NCI-H1092 (cell line): ENCODE results near the gene TSPAN5.

Experiments used
- DNase-seq: peaks from one replicate; lab custom pipeline; 2025; lab: John Stamatoyannopoulos, UW

Gene TSPAN5

DNA sequence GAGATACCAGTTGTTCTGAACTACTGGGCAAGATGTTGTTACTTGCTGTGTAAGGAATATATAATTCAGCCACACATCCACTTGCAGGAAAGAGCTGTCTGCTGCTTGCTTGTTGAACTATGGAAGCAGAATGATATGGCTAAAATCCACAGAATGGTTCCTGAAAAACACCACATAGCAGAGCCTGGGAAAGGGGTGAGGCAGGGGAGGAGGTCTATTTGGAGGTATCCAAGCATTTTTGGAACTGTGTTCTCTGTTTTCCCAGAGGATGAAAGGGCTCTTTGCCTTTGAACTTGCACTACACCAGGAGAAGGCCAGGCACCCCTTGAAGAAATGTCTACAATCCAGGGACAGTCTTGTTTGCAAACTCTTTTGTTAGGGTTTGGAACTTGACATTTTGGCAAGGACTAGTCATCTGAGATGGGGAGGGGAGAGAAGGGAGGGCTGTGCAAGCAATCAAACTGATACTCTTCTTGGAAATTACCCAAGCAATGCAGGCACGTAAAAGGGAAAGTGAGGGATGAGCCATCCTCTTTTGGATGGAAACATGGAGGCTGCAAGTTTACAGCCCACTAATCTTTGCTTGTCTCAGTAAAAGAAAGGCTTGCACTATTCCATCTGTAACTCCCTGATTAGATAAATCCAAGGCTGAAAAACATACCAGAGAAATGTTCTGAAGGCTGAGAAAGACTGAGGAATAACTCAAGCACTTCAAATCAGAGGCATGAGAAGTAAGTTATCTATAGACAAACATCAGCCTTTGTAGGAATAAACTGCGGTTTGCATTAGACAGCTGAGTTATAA, 141.0 kb downstream of the TSPAN5 start:
- DNase-seq = no peak

DNA sequence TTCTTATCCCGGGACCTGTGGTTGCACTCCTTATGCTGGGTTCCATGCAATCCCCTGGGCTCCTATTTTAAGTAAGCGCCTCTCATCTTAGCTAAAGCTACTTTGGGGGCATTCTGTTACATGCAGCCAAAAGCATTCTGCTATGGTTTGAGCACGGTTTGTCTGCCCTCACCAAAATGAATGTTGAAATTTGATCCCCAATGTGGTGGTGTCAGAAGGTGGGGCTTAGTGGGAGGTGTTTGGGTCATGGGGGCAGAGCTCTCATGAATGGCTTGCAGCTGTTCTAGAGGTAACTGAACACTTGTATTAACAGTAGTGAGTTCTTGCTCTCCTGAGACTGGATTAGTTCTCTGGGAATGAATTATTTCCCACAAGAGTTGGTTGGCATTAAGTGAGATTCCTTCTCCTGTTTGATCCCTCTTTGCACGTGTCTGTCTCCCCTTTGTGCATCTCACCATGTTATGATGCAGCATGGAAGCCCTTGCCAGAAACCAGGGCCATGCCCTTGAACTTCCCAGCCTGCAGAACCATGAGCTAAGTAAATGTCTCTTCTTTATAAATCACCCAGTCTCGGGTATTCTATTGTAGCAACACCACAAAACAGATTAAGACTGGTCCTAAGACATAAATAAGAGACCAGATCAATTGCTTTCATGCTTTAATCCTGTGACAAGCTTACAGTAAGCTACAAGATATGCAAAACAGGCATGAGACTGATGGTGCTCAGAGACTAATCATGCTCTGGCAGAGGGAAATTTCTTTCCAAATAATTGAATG, 141.8 kb downstream of the TSPAN5 start:
- no peak for DNase-seq

DNA sequence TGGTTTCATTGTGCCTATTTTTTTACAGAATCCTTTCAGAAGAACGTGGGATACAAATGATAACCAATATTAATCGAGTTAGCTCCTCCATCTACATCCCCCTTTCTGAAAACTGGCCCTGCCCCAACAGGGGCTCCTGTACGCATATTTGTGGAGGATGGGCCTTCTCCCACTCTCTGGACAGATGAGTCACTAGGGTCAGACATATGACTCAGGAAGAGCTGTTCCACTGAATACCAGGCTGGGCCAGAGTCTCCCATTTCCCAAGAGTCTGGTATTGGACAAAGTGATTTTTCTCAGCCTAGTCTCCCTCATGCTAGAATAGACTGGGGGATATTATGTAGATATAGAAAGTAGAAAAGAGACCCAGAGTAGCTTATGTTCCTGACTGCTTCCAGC, 142.4 kb downstream of the TSPAN5 start:
- no peak for DNase-seq

DNA sequence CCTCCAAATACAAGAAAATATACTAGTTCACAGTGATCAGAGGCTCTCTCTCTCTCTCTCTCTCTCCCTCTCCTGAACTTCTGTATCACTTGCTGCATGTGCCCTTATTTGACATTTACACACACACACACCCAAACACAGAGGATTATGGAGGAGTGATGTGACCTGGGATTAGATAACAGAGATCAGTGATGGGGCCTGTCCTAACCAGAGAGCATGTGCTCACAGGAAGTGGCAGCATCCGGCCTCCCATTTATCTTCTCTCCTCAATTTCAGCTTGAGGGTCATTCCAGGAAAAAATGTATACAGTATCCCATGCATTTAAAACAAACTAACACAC, 143.0 kb downstream of the TSPAN5 start:
- no peak for DNase-seq

DNA sequence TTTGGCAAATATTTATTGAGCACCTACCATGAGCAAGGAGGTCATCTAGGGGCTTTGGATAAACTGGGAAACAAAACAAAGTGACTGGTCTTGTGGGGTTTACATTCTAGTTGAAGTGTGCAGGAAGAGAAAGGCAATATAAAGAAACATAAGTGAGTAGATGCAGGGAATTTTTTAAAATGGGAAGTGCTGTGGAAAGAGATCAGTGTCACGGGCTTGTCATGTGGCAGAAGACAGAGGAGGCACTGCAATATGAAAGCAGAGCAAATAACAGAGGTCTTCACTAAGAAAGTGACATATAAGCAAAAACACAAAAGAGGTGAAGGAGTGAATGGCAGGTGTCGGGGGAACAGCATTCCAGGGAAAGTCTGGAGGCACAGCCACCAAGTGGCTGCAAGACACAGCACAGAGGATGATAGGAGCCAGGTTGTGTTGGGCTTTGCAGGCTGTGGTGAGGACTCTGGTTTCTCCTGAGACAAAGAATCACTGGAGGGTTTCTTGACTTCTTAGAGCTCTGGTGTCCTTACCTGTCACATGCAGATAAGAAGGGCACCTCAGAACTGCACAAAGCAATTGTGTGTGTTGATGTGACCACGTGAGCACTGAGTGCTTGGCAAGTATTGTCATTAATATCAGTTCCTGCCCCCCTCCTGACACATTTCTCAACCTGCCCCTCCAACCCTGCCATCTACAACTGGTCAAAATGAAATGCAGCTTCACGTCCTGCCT, 143.5 kb downstream of the TSPAN5 start:
- DNase-seq = no peak

DNA sequence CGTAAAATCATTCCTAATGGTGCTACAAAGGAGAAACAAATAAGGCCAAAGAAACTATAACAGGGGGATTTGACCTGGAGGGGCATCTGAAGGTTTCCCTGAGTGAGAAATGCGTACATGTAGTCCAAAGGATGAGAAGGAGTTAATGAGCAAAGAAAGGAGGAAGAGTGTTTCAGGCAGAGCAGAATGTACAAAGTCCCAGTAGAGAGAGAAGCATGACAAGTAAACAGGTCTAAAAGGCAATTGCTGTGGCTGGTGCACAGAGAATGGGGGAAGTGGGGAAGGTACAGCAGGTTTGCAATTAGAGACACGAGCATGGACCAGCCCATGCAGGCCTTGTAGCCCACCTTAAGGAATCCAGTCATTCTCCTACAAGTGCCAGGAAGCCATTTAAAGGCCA, 145.5 kb downstream of the TSPAN5 start:
- no peak for DNase-seq

DNA sequence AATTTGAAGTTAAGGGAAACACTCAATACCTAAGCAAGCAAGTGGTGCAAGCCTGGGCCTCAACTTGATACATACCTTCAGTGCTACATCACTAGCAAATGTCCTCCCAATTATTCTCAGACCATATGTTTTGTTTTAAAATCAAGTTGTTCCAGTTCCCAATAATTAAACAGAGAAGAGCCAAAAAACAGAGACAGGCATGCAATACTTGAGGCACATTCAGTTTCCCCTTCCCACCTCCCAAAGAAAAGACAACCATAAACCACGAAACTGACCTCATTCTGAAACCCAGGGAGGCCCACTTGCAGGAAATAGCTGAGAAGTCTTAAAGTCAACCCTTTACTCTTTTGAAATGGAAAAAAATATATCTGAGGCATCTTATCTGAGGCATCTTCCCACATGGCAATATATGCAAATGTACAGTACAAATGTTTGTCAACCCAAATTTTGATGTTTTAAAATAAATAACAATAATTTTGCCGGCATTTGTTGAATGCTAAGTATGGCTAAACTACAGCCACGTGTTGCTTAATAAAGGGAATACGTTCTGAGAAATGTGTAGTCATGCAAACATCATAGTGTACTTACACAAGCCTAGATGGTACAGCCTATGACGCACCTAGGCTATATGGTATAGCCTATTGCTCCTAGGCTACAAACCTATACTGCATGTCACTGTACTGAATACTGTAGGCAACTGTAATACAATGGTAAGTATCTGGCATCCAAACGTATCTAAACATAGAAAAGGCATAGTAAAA, 147.5 kb downstream of the TSPAN5 start:
- no peak for DNase-seq

DNA sequence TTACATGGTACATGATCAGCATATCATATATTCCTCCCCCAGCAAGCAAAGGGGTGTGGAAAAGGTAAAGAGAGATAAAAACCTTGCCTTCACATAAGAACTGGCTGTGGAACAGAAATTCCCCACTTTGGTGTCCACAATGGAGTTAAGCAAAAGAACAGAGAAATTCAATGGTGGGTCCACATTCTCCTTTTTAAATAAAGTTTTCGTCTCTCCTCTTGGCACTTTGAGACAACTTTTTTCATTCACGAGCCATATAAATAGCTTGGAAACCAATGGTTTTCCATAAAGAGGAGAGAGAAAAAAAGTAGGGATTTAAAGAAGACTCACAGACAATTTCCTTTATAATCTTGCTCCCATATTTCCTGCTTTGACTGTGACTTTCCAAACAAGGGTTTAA, 148.1 kb downstream of the TSPAN5 start:
- no peak for DNase-seq

DNA sequence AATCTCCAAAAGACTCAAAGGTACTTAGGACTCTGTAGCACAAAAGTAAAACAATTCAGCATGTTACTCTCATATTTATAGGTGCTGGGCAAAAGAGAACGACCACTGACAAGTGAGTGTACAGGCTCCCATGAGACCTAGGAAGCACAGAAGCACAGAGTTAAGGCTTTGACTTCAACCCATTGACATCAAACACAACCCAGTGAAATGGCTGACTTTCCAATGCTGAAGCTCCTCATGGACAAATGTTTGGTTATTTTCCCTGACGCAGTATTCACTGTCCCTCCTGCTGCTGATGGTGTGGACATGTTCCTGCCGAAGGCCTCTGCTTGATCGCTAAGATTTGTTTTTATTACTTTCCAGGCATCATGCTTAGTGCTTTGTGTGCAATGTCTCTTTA, 148.7 kb downstream of the TSPAN5 start:
- no peak for DNase-seq

DNA sequence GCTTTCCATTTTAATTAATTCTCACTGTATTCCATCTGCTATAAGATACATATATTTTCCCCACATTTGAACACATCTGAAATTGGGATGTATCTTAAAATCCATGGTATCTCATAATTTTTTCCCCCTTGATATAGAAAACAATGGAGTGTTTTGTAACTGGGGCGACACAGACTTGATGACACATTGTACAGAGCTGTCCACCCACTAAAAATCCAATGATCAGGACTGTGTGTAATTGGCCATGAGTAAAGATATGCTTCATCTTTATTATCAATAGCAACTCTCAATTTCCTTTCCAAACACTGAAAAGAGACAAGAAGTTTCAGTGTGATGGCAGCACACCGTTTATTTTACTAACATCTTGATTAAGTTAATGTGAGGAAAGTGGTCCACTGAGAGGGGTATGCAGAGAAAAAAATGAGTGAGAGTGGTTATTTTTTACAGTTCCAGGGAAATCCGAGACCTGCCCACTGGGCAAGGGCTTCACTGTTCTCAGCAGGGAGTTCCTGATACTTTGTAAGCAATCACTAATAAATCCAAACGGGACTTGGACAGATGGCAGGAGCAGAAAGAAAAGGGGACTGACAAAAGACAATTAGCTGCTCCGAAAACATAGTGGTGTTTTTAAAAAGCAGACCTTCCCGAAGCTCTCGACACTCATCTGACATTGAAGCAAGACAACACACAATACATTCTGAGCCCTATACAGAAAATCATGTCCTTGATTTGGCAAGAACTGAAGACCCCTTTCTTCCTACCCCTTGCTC, 149.4 kb downstream of the TSPAN5 start:
- DNase-seq = no peak

DNA sequence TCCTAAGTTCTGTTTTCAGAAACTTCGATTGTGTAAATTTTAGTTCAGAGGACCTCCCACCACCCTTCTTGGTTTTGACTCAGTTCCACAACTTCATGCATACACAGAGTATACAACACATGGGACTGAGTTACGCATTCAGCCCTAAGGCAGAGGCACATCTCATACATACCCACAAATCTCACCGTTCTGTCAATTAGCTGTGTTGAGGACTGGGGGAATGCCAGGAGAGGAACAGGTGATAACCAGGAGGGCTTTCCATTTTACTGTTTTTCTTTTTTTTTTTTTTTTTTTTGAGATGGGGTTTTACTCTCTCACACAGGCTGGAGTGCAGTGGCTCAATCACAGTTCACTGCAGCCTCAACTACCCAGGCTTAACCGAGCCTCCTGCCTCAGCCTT, 150.2 kb downstream of the TSPAN5 start:
- no peak for DNase-seq

DNA sequence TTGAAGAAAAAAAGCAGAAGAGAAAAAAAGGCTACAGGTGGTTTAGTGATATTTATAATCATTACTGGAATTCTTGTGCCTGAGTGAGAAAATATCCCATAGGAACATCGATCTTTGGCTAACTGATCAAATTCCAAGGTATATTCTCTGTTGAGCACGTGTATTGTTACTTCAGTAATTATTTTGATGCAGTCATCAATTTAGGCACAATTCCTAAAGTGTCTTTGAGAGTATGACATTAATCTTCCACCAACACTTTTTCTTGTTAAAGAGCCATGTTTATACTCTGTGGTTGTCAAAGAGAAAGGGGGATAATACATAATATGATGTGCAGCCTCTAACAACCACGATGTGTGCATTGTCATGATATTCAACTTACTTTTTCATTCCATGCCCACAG, 151.1 kb downstream of the TSPAN5 start:
- DNase-seq = no peak

DNA sequence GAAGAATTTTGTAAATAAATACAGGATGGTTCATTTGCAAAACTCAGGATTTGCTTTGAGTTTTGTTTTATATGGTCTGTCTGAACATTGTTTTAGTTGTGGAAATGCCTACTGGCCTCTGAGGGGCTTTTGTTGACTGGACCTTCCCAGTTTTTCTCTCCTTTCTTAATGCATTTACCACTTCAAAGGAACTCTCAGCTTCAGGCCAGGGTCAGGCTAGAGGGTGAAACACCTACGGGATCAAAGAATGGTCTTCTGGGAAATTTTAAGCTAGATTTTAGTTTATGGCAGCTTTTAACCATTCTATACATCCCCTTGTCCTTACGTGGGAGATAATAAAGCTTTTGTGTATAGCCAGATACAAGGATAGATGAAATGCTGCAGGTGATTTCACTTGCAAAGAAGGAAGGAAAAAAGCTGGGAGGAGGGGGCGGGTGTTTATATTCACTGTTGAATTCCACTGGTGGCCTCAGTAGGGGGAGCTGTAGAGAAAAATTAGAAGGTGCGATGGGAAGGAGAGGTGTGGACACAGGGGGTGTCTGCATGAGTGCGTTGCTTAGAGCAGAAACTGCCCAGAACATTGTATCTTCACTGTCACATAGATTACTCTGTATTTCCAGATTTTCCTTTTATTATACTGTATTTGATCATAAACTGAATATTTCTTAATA, 151.8 kb downstream of the TSPAN5 start:
- no peak for DNase-seq

DNA sequence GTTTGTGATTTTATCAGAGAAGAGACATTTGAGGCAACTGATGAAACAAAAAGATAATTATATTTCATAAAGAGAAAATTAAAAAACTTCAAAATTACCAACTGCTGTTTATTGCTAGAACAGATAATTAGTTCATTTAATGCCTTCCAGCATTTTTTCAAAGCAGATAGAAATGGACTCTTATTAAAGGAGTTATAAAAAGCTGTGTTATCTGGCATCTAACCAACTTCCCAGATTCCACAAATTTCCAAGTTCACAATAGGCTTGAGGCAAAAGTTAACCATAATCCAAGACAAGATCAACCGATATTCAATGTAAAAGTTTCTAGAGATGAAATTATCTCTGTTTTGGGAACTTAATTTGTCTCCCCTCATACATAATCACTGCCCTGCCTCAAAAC, 152.4 kb downstream of the TSPAN5 start:
- no peak for DNase-seq

DNA sequence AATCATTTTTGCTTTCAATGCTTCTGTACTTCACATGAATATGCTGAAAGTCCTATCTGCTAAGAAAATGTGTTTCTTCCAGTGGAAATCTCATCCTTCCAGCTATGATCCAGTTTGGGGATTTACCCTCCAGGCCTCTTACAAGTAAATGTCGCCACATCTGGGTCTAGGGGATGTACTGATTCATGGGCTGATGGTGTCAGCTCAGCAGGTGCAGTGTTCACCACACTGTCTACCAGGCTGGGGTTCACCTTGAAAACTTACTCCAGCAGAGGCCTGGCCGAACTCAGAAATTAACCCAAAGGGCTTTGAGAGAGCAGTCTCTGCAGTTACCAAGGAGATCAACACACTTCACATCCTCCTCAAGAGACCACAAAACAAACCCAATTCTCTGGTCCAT, 154.3 kb downstream of the TSPAN5 start:
- DNase-seq = no peak

DNA sequence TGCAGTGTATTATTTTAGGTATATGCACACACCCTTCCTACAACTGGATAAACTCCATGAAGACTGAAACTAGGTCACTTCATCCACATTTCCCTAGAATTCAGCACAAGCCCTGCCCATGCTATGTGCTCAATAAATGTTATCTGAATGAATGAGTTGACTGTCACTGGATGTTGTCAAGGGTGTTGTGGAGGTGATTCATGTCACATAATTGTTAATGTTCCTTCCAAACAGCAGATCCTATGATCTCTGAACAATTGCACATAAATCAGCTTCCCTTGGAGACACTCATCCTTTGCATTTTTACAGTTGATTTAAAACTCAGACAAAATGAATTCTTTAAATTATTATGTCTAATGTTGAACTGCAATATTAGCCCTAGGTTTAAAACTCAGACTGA, 154.7 kb downstream of the TSPAN5 start:
- no peak for DNase-seq

DNA sequence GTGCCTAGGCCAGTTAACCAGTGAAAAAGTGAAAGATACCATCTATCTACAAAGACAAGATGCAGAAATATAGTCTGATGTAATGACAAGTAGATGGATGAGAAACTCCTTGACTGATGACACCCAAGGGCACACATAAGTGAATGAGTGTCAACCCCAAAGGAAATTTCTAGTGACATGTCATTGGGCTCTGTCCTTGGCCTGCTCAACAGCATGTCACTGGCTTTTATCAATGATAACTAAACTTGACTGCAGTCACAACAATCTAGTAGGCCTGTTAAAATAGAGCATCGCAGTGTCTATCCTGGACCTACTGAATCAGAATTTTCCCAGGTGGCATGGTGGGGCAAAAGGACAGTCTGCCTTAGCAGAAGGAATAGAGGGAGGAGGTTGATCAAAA, 155.8 kb downstream of the TSPAN5 start:
- DNase-seq = no peak

DNA sequence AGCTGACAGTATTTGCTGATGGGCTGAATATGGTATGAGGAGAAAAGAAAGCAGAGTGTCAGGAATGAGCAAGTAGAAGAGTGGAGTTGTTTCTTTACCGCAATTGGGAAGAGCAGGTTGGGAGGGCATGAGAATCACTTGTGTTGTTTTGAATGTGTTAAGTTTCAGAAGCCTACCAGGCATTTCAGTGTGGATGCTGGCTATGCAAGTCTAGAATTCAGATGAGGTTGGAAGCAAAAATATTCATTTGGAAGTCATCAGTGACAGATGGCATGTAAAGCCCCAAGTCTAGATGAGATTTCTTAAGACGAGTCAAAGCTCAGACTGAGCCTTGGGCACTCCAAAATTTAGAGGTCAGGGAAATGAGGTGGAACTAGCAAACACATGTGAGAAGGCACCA, 156.4 kb downstream of the TSPAN5 start:
- DNase-seq = no peak

DNA sequence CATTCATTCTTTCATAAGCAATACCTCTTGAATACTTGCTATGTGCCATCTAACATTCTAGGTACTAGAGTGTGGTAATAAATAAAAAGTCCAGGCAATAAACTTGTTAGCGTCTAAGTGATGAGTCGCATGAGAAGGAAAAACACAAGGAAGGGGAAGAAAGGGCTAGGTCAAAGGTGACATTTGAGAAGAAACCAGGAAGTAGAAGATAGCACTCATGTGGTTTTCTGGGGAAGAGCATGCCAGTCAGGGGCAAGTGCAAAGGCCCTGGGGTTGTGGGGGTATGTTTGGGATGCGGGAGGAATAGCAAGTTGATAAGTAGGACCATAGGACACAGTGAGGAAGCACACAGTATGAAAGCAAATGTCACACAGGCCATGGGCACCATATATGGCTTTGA, 157.0 kb downstream of the TSPAN5 start:
- DNase-seq = no peak

DNA sequence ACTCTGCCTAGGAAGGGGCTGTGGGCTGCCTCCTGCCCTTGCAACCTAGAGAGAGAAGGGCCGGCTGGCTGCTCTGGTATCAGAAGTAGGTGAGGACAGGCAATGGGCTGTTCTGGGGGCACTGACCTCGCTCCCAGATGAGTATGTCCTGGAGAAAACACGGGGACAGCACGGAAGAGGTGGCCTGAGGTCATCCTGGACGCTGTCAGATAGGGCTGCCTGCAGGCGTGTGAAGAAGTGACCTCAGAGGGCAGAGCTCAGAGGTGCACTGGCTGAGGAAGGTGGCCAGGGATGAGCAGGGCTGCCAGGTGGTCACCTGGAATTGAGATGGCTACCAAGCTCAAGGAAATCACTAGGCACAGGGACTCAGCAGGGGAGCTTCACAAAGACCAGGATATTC, 159.6 kb downstream of the TSPAN5 start:
- DNase-seq = no peak
